ENCODE results near the gene SCAMP5.

Gene SCAMP5

DNA sequence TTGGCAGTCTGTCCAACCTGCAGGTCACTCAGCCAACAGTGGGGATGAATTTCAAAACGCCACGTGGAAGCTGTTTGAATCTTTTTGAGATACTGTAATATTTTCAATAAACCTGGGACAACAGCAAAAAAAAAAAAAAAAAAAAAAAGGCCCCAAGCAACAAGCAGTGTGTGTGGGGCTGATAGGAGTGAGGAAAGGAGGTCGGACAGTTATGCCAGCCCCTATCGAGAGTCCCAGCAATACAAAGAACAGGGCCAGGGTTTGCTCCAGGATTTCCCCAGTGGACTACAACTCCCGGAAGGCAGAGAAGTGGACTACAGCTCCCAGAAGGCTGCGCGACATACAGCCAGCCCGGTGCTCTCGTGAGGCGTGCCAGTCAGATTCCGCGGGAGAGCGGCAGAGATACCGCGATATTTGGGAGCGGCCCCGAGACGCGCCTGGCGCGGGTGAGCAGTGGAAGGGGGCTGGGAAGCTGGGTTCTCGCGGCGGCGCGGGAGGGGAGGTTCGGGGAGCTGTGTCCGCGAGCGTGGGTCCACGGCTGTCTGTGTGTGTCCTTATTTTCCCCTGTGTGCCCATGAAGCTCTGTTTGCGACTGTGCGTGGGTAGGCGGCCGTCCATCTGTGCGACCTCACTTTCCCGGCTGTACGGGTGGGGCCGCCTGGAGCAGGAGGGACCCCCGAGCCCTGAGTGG lies 28.0 kb downstream of the SCAMP5 start, which contains the start of gene PPCDC:
TSS of gene PPCDC (plus strand) at position 410 of the 691 bp plus-strand sequence. CDS start 4,729 bp downstream, outside the sequence.
- peak; percentile 94 for DNase-seq

- no peak for DNase-seq
These were observed 28.7 kb downstream of the SCAMP5 start for GRCh38 chr15:75023872-75024636.

DNA sequence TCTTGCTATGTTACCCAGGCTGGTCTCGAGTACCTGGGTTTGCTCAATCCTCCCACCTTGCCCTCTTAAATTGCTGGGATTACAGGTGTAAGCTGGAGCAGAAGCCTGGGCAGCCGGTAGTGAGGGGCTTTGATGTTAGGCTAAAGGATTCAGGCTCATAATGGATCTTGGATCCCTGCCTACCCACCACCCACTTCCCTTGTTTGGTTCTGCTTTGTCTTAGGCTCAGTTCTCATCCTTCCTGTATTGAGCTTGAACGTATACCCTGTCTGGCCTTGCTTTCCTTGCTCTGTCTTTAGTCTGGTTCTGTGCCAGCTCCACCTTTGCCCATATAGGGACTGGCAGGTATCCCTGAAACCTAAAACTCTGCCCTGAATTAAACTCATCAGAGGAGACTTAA lies 29.7 kb downstream of the SCAMP5 start:
- DNase-seq, result no peak

- no peak for DNase-seq
These were observed 30.3 kb downstream of the SCAMP5 start for GRCh38 chr15:75025548-75026260.

DNA sequence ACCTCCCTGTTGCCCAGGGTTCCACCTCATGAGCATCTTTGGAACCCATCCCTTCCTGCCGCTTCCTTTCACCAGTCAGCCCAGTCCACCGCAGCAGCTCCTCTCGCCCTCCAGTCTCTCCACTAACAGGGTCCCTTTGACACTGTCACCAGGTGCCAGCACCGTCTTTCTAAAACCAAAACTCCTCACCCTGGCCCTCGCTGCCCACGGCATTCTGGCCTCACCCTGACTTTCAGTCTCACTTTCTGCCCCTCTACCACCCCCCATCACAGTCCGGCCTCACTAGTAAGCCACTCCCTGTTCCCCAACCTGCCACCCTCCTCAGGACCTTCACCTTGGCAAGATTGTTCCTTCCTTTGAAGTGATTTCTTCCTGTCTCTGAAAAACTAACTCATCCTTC lies 32.2 kb downstream of the SCAMP5 start:
- no peak for DNase-seq

- no peak for DNase-seq
These were observed 33.6 kb downstream of the SCAMP5 start for GRCh38 chr15:75028991-75029377.

DNA sequence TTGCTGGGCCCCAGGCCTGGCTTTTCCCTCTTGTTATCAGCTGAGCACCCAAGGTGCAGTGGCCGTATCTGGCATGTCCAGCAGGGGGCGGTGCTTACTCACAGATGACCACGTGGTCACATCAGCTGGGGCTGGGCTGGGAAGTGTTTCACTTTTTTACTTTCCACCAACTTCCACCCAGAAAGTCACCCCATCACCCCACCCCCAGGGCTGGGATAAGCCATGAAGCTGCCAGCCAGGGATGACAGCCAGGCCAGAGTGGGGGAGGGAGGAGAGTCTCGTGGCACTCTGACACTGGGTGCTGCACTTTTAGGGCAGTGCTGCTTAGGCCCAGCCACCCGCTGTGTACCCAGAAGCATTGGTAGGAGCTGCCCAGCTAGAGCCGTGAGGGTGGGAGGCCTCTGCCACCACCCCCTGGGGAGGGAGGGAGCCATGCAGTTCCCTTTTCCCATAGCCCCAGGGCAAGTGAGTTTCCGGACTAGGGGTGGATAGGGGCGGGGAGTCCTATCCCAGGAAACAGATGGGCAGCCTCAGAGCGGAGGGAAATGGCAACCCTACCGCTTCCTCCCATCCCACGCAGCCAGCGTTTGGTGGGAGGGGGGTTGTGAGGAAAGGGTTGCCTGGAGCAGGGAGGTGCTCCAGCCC lies 34.1 kb downstream of the SCAMP5 start:
- peak; percentile 25 for DNase-seq

- no peak for DNase-seq
These were observed 34.7 kb downstream of the SCAMP5 start for GRCh38 chr15:75030023-75030413.

DNA sequence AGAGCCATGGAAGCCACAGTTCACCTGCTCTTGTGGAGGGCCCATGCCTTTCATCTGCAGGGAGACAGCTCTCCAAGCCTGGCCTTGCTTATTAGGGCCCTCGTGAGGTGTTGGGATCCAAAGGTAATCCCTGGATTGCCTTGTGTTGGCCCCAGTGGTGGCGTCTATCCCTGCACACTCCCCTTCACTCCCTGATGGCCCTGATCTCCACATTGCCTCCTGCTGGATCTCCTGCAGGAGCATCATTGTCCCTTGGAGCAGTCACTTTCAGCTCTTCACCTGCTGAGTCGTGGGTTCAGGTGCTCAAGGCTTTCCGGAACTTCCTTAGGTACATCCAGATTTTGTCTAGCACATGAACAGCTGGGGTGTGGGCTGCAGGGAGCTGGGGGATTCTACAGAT lies 35.1 kb downstream of the SCAMP5 start:
- no peak for DNase-seq

DNA sequence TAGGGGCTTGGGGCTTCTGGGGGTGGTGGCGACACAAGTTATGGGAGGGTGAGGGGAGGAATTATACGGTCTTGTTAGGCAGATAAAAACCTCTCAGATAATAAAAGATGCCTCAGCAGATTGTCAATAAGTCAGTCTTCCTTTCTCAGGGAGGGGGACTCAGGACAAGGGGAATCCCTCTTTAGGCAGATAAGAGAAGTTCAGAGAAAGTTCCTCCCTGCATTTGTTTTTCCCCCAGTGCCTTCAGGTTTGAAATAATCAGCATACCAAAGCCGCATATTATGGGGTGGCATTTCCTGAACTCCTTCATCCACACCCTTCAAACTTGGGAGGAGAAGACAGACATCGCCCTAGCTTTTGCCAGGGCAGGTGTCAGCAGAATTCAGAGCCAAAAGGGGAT lies 36.5 kb downstream of the SCAMP5 start:
- no peak for DNase-seq

GRCh38 chr15:75032395-75032794 lies 37.0 kb downstream of the SCAMP5 start:
- DNase-seq, result no peak

- no peak for DNase-seq
These were observed 38.4 kb downstream of the SCAMP5 start for GRCh38 chr15:75033809-75034208.

DNA sequence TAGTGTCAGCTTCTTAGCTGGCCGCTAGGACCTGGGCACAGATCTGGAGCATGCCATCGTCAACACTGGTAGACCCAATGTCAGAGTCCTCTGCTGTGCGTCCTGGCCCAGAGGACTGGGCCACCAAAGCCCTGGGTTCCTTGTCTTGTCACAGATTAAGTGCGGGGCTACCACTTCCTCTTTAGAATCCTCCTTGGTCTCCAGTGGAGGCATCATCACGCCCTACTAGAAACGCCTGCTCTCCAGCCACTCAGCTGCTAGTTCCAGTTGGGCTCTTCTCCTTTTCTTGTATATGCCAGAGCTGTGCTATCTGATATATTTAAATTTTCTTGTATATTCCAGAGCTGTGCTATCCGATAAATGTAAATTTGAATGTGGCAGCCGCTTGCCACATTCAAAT lies 39.3 kb downstream of the SCAMP5 start:
- DNase-seq, result peak; percentile 56

DNA sequence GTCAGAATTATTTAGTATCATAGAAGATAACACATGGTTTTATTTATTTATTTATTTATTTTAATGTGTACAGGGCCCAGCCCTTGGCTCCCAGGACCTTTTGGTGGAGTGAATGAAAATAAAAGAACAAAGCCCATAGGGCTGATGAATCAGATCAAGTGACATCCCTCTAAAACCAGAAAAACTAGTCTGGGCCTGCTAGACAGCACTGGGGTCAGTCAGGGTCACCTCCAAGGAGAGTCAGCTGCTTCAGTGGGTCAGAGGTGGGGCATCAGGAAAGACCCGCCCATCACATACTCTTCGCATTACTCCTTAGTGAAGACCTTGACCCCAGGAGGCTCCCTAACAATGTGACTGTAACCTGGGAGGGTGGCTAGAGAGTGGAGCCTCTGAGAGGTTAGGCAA lies 40.9 kb downstream of the SCAMP5 start:
- no peak for DNase-seq

DNA sequence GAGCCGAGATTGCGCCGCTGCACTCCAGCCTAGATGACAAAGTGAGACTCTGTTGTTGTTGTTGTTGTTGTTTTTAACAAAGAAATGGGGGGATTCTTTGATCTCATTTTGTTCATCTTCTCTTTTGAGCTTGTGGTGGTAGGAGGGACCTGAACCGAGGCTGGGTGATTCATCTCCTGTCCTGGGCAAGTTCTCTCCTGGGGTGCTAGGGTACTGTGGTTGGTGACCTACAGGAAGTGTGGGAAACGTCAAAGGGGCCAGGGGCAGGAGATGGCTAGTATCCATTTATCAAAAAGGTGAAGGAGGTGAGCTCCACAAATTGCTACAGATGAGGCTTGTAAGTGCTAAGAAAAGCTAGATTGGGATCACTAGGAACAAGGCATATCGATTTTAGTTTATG lies 42.3 kb downstream of the SCAMP5 start:
- DNase-seq, result no peak

DNA sequence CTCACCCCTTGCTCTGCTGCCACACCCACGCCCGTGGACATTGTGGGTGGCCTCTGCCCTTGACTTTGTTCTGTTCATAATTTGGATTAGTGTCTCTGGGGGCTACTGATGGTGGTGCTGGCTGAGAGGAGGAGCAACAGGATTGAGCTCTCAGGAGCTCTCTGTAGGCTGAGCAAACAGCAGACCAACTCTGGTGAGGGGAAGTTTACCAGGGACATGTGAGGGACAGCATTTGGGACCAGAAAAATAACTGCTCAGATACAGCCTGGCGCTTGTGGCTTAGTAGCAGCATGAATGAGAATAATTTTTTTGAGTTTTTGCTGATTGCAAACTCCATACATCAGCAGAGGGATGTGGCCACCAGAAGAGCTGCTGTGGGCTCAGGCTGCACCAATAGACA lies 42.9 kb downstream of the SCAMP5 start:
- no peak for DNase-seq

- DNase-seq, result no peak
These were observed 47.6 kb downstream of the SCAMP5 start for GRCh38 chr15:75042730-75043508.

- DNase-seq, result no peak
These were observed 48.3 kb downstream of the SCAMP5 start for GRCh38 chr15:75043509-75044257.

- DNase-seq, result no peak
These were observed 49.0 kb downstream of the SCAMP5 start for GRCh38 chr15:75044258-75044878.

DNA sequence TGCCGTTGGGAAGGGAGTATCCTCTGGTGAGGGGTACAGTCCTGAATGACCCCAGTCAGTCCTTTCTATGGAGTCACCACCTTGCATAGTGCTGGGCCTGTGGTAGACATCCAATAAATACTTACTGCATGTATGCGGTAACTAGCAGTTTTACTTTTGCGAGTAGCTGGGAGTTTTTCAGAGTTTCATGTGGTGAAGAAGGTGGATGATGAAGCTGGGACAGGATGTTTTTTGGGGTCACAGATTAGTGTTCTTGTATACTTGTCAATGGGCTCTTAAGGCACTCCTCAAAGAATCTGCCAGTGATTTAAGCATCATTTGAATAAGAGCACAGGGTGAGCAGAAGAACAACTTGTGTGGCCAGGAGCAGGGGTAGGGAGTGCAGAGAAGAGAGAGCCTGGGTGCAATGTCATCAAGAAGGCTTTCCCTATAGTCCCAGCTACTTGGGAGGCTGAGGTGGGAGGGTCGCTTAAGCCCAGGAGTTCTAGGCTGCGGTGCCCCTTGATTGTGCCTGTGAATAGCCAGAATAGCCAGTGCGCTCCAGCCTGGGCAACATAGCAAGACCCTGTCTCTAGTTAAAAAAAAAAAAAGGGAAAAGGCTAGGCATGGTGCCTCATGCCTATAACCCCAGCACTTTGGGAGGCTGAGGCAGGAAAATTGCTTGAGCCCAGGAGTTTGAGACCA lies 50.1 kb downstream of the SCAMP5 start:
- DNase-seq, result no peak

GRCh38 chr15:75048394-75048793 lies 53.0 kb downstream of the SCAMP5 start:
- DNase-seq, result no peak

Data from NCI-H526 treated with DMSO at 0.1 percent for 48 hours (cell line).